Breast epithelium (tissue), 3 donors: Measurements from ENCODE around the gene SPPL2B.

Experiments
- POLR2A ChIP-seq: fragments of 450-650 bp; IDR thresholded peaks from one replicate; pipeline ENCODE4 v1.6.1; 2016; ENCODE audit warnings: antibody characterized with exemption, mild to moderate bottlenecking, moderate library complexity
- TF ChIP-seq, protein P1 (sequence below), 3 donors: fragments of 450-650 bp; IDR thresholded peaks; one replicate each; pipeline ENCODE4 v1.5.1; 2016 to 2017; ENCODE audit warnings: antibody characterized with exemption in 3 of 3, mild to moderate bottlenecking in 3 of 3, moderate library complexity in 3 of 3

DNA sequence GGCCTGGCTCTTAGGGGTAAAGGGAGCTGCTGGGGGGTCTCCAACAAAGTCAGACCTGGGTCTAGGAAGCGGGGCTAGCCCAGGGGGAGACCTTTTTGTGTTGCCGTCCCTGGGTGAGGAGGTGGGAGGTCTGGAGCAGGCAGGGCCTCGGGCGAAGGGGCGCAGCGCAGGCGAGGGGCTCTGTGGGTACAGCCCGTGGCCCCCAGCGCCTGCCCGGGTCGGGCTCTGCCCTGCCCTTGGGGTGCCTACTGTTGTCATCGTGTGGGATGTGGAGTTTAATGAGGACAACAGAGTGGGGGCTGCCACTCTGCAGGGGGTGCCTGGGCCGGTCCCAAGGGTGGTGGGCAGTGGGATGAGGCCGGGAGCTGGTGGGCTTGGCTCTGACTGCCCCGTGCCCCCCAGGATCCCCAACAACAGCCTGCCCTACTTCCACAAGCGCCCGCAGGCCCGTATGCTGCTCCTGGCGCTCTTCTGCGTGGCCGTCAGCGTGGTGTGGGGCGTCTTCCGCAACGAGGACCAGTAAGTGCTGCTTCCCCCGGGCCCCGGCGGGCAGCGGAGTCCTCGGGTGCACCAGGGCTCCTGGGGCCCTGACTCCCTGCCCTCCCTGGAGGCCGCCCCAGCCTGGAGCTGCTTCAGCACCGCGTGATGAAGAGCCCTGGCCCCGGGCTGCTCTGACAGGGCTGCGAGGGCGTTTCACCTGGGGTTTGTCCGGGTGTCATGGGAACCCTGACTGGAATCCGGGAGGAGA lies 12.2 kb downstream of the SPPL2B start:
- TF ChIP-seq, protein P1, sequence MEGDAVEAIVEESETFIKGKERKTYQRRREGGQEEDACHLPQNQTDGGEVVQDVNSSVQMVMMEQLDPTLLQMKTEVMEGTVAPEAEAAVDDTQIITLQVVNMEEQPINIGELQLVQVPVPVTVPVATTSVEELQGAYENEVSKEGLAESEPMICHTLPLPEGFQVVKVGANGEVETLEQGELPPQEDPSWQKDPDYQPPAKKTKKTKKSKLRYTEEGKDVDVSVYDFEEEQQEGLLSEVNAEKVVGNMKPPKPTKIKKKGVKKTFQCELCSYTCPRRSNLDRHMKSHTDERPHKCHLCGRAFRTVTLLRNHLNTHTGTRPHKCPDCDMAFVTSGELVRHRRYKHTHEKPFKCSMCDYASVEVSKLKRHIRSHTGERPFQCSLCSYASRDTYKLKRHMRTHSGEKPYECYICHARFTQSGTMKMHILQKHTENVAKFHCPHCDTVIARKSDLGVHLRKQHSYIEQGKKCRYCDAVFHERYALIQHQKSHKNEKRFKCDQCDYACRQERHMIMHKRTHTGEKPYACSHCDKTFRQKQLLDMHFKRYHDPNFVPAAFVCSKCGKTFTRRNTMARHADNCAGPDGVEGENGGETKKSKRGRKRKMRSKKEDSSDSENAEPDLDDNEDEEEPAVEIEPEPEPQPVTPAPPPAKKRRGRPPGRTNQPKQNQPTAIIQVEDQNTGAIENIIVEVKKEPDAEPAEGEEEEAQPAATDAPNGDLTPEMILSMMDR (IDR thresholded peaks at IDR 0.05): no peak
- TF ChIP-seq POLR2A: no peak
